OCI-LY1 (cell line): ENCODE results near the gene NPAS1.

ENCODE experiments used
- H2AFZ ChIP-seq: fragments of 200-600 bp; sonication (generic), shearing (Covaris generic); 2 replicates; pipeline ENCODE4 v1.6.0; 2014; ENCODE audit warnings: antibody characterized with exemption, mild to moderate bottlenecking, low read length
- H3F3A ChIP-seq: fragments of 200-600 bp; sonication (generic), shearing (Covaris generic); 2 replicates; pipeline ENCODE4 v1.6.0; 2014; ENCODE audit warnings: mild to moderate bottlenecking, antibody characterized with exemption, low read length, moderate library complexity; ENCODE audit not compliant: insufficient read depth
- H3K27ac ChIP-seq: fragments of 200-600 bp; sonication (generic); 2 replicates; pipeline ENCODE4 v1.5.1; 2014; ENCODE audit warnings: low read length, mixed run types, mild to moderate bottlenecking, low read depth; ENCODE audit not compliant: poor library complexity, severe bottlenecking
- H3K27me3 ChIP-seq: fragments of 200-600 bp; sonication (generic); 2 replicates; pipeline ENCODE4 v1.6.0; 2014; ENCODE audit warnings: antibody characterized with exemption, mild to moderate bottlenecking, low read length, moderate library complexity; ENCODE audit not compliant: insufficient read depth
- H3K36me3 ChIP-seq: fragments of 200-600 bp; sonication (generic); 2 replicates; pipeline ENCODE4 v1.6.1; 2014; ENCODE audit warnings: mild to moderate bottlenecking, antibody characterized with exemption, low read length, moderate library complexity, mixed read lengths; ENCODE audit not compliant: insufficient read depth
- H3K4me1 ChIP-seq: fragments of 200-600 bp; sonication (generic); 2 replicates; pipeline ENCODE4 v1.5.1; 2014; ENCODE audit warnings: mild to moderate bottlenecking, low read length, moderate library complexity; ENCODE audit not compliant: insufficient read depth, severe bottlenecking
- H3K4me2 ChIP-seq: fragments of 200-600 bp; sonication (generic), shearing (Covaris generic); 2 replicates; pipeline ENCODE4 v1.6.1; 2014; ENCODE audit warnings: low read length
- H3K4me3 ChIP-seq: fragments of 200-600 bp; sonication (generic); 2 replicates; pipeline ENCODE4 v1.5.1; 2014; ENCODE audit warnings: low read length, low read depth, mild to moderate bottlenecking, mixed read lengths; ENCODE audit not compliant: poor library complexity, severe bottlenecking
- H3K79me2 ChIP-seq: fragments of 200-600 bp; shearing (Covaris generic); 2 replicates; pipeline ENCODE4 v1.6.1; 2016; ENCODE audit warnings: mixed run types, low read length, mixed read lengths; ENCODE audit not compliant: insufficient read depth
- H3K9ac ChIP-seq: fragments of 200-600 bp; sonication (generic), shearing (Covaris generic); 2 replicates; pipeline ENCODE4 v1.6.1; 2014; ENCODE audit warnings: mild to moderate bottlenecking, low read length, mixed read lengths
- H3K9me2 ChIP-seq: fragments of 200-600 bp; sonication (generic), shearing (Covaris generic); 2 replicates; pipeline ENCODE4 v1.6.1; 2014; ENCODE audit warnings: low read depth, mild to moderate bottlenecking, low read length, mixed read lengths
- H3K9me3 ChIP-seq: fragments of 200-600 bp; shearing (Covaris generic); 2 replicates; pipeline ENCODE4 v1.6.1; 2014; ENCODE audit warnings: low read length, mixed read lengths
- H4K20me1 ChIP-seq: fragments of 200-600 bp; sonication (generic), shearing (Covaris generic); 2 replicates; pipeline ENCODE4 v1.6.0; 2016; ENCODE audit warnings: mild to moderate bottlenecking, low read length; ENCODE audit not compliant: insufficient read depth
- EZH2 ChIP-seq: fragments of 200-600 bp; sonication (generic), shearing (Covaris generic); IDR thresholded peaks from 2 replicates; pipeline ENCODE4 v1.8.0; 2017; ENCODE audit warnings: borderline replicate concordance, mixed run types, mild to moderate bottlenecking, antibody characterized with exemption, low read length, moderate library complexity, mixed read lengths
- TF ChIP-seq, protein P1 (sequence below): fragments of 200-600 bp; sonication (generic), shearing (Covaris generic); IDR thresholded peaks from 2 replicates; pipeline ENCODE4 v1.5.1; 2017; ENCODE audit warnings: mild to moderate bottlenecking, antibody characterized with exemption, low read length, moderate library complexity, mixed read lengths

NPAS1 gene

GRCh38 chr19:47018923-47019322 is 714 bp upstream of the NPAS1 start:
- H3K4me2 ChIP-seq: no peak overlapping the region
- peaks cover 15% of the 10 kb centered on the region for H3K27me3 ChIP-seq

GRCh38 chr19:47020132-47020805 is 632 bp downstream of the NPAS1 start:
- no peaks in the 10 kb centered on the region for H3K9me3 ChIP-seq
- no peak overlapping the region for H2AFZ ChIP-seq
- H3K4me2 ChIP-seq: peak overlapping the region; percentile 47
- H3K9me2 ChIP-seq: no peaks in the 10 kb centered on the region
- H3K27me3 ChIP-seq: peaks cover 15% of the 10 kb centered on the region
- peak overlapping the region; percentile 33 for H3K4me3 ChIP-seq
- peaks cover 13% of the 10 kb centered on the region for H3K4me1 ChIP-seq
- no peak overlapping the region for H3K9ac ChIP-seq
- H3K27ac ChIP-seq: no peak overlapping the region
- TF ChIP-seq EZH2: no peak
- TF ChIP-seq, protein P1, sequence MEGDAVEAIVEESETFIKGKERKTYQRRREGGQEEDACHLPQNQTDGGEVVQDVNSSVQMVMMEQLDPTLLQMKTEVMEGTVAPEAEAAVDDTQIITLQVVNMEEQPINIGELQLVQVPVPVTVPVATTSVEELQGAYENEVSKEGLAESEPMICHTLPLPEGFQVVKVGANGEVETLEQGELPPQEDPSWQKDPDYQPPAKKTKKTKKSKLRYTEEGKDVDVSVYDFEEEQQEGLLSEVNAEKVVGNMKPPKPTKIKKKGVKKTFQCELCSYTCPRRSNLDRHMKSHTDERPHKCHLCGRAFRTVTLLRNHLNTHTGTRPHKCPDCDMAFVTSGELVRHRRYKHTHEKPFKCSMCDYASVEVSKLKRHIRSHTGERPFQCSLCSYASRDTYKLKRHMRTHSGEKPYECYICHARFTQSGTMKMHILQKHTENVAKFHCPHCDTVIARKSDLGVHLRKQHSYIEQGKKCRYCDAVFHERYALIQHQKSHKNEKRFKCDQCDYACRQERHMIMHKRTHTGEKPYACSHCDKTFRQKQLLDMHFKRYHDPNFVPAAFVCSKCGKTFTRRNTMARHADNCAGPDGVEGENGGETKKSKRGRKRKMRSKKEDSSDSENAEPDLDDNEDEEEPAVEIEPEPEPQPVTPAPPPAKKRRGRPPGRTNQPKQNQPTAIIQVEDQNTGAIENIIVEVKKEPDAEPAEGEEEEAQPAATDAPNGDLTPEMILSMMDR: no peak
- H3F3A ChIP-seq: no peaks in the 10 kb centered on the region
- H4K20me1 ChIP-seq: no peaks in the 10 kb centered on the region
- H3K79me2 ChIP-seq: no peaks in the 10 kb centered on the region
- H3K36me3 ChIP-seq: no peaks in the 10 kb centered on the region

More at GRCh38 chr19:47018923-47019322, 714 bp upstream of the NPAS1 start:
- no peaks in the 10 kb centered on the region for H3K9me3 ChIP-seq
- H3K4me3 ChIP-seq: no peak overlapping the region
- H3K36me3 ChIP-seq: no peaks in the 10 kb centered on the region
- H2AFZ ChIP-seq: no peak overlapping the region
- H3F3A ChIP-seq: no peaks in the 10 kb centered on the region
- TF ChIP-seq, protein P1: no peak
- no peak for TF ChIP-seq EZH2
- no peak overlapping the region for H3K27ac ChIP-seq
- H3K9me2 ChIP-seq: no peaks in the 10 kb centered on the region
- H4K20me1 ChIP-seq: no peaks in the 10 kb centered on the region
- peaks cover 13% of the 10 kb centered on the region for H3K4me1 ChIP-seq
- no peak overlapping the region for H3K9ac ChIP-seq
- H3K79me2 ChIP-seq: no peaks in the 10 kb centered on the region

DNA sequence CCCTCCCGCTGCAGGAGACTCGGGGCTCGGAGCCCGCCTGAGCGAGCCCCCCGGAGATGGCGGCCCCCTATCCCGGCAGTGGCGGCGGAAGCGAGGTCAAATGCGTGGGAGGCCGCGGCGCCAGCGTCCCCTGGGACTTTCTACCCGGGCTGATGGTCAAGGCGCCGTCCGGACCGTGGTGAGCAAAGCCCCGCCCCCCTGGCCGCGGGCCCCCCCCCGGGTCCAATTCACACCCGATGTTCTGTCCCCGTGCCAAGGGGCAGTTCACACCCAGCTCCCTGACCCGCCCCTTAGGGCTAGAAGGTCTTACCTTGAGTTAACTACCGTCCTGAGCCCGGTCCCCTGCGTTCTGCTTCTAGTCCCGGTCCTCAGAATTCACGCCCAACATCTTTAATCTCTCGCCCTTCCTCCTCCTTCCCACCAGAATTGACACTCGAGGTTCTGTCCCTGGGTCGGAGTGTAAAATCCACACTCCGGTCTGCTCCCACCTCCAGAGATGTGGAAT is 1.4 kb downstream of the NPAS1 start:
- H3K9ac ChIP-seq: no peak overlapping the region
- no peak overlapping the region for H3K4me3 ChIP-seq
- H3K36me3 ChIP-seq: no peaks in the 10 kb centered on the region
- H4K20me1 ChIP-seq: no peaks in the 10 kb centered on the region
- H2AFZ ChIP-seq: no peak overlapping the region
- no peak overlapping the region for H3K27ac ChIP-seq
- no peaks in the 10 kb centered on the region for H3F3A ChIP-seq
- peaks cover 13% of the 10 kb centered on the region for H3K4me1 ChIP-seq
- H3K9me3 ChIP-seq: no peaks in the 10 kb centered on the region
- H3K9me2 ChIP-seq: no peaks in the 10 kb centered on the region
- no peaks in the 10 kb centered on the region for H3K79me2 ChIP-seq
- H3K27me3 ChIP-seq: peaks cover 15% of the 10 kb centered on the region
- peak overlapping the region; percentile 39; the same call in 1 of the 2 replicates for H3K4me2 ChIP-seq
- TF ChIP-seq, protein P1: no peak
- no peak for TF ChIP-seq EZH2
